SU-DHL-6 (cell line): ENCODE data around the gene FHL1.

ENCODE experiments used
- H2AFZ ChIP-seq: fragments of 200-600 bp; sonication (generic); 2 replicates; pipeline ENCODE4 v1.6.1; 2014; ENCODE audit warnings: low read depth, mild to moderate bottlenecking, moderate library complexity, mixed read lengths, antibody characterized with exemption, low read length; ENCODE audit not compliant: severe bottlenecking
- H3F3A ChIP-seq: fragments of 200-600 bp; shearing (Covaris generic); 2 replicates; pipeline ENCODE4 v1.6.0; 2016; ENCODE audit warnings: antibody characterized with exemption, mild to moderate bottlenecking; ENCODE audit not compliant: insufficient read depth
- H3K27ac ChIP-seq: fragments of 200-600 bp; sonication (generic); 2 replicates; pipeline ENCODE4 v1.5.1; 2016; ENCODE audit warnings: low read depth, mild to moderate bottlenecking, low read length, moderate library complexity, mixed read lengths
- H3K27me3 ChIP-seq: fragments of 200-600 bp; sonication (generic), shearing (Covaris generic); 2 replicates; pipeline ENCODE4 v1.6.0; 2014; ENCODE audit warnings: mild to moderate bottlenecking, low read length
- H3K36me3 ChIP-seq: fragments of 200-600 bp; sonication (generic); 2 replicates; pipeline ENCODE4 v1.6.1; 2014; ENCODE audit warnings: mild to moderate bottlenecking, low read length, mixed read lengths
- H3K4me2 ChIP-seq: fragments of 300-600, 200-600 bp; shearing (Covaris generic), sonication (generic); 2 replicates; pipeline ENCODE4 v1.6.0; 2014; ENCODE audit warnings: low read length, low read depth, mild to moderate bottlenecking; ENCODE audit not compliant: poor library complexity, severe bottlenecking
- H3K4me3 ChIP-seq: fragments of 200-600 bp; sonication (generic); 2 replicates; pipeline ENCODE4 v1.5.1; 2014; ENCODE audit warnings: antibody characterized with exemption, low read length, mild to moderate bottlenecking, mixed read lengths; ENCODE audit not compliant: insufficient read depth, poor library complexity, severe bottlenecking
- H3K79me2 ChIP-seq: fragments of 200-600 bp; sonication (generic); 2 replicates; pipeline ENCODE4 v1.6.1; 2014; ENCODE audit warnings: mild to moderate bottlenecking, low read length, moderate library complexity; ENCODE audit not compliant: insufficient read depth
- H3K9ac ChIP-seq: fragments of 200-600 bp; sonication (generic); 2 replicates; pipeline ENCODE4 v1.7.0; 2014; ENCODE audit warnings: mild to moderate bottlenecking, low read length
- H3K9me2 ChIP-seq: fragments of 200-600 bp; sonication (generic); replicated peaks from 2 replicates; pipeline ENCODE4 v1.6.1; 2014; ENCODE audit warnings: low read length; ENCODE audit not compliant: insufficient read depth
- H3K9me3 ChIP-seq: fragments of 200-600 bp; sonication (generic); 2 replicates; pipeline ENCODE4 v1.6.1; 2014; ENCODE audit warnings: low read length, mixed read lengths; ENCODE audit not compliant: insufficient read depth
- H4K20me1 ChIP-seq: fragments of 200-600 bp; sonication (generic); 2 replicates; pipeline ENCODE4 v1.6.1; 2014; ENCODE audit warnings: low read depth, mild to moderate bottlenecking, antibody characterized with exemption, low read length, moderate library complexity, mixed read lengths
- EZH2phosphoT487 ChIP-seq: fragments of 200-600 bp; sonication (generic), shearing (Covaris generic); conservative IDR thresholded peaks from 2 replicates; pipeline ENCODE4 v1.6.1; 2018; ENCODE audit warnings: mild to moderate bottlenecking, antibody characterized with exemption, low read length, moderate library complexity, mixed read lengths
- TF ChIP-seq, protein P1 (sequence below): fragments of 200-600 bp; sonication (generic); IDR thresholded peaks from one replicate; pipeline ENCODE4 v1.5.1; 2017; ENCODE audit warnings: antibody characterized with exemption, mild to moderate bottlenecking, low read length, moderate library complexity; ENCODE audit not compliant: insufficient read depth, poor library complexity, severe bottlenecking

FHL1 gene

DNA sequence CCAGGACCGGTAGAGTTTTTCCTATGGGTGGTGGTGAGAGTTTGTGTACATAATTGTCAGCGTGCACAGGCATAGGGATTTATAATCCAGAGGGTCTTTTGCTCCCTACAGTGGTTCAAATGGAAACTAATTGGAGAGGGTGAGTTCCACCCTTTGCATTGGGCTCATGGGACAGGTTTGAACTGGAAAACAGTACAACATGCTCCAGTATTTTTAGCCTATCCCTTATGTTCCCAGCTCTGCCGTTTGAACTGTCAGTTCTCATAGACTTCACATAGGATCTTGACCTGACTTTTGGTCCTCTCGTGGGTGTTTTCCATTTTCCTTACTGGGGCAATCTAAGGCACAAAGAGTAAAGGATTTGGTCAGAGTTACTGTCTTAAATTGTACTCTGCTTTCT, 31.8 kb downstream of the FHL1 start:
- TF ChIP-seq EZH2phosphoT487 = no peak
- TF ChIP-seq, protein P1, sequence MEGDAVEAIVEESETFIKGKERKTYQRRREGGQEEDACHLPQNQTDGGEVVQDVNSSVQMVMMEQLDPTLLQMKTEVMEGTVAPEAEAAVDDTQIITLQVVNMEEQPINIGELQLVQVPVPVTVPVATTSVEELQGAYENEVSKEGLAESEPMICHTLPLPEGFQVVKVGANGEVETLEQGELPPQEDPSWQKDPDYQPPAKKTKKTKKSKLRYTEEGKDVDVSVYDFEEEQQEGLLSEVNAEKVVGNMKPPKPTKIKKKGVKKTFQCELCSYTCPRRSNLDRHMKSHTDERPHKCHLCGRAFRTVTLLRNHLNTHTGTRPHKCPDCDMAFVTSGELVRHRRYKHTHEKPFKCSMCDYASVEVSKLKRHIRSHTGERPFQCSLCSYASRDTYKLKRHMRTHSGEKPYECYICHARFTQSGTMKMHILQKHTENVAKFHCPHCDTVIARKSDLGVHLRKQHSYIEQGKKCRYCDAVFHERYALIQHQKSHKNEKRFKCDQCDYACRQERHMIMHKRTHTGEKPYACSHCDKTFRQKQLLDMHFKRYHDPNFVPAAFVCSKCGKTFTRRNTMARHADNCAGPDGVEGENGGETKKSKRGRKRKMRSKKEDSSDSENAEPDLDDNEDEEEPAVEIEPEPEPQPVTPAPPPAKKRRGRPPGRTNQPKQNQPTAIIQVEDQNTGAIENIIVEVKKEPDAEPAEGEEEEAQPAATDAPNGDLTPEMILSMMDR = no peak
- Histone ChIP-seq H4K20me1 (no peaks in the 10 kb centered on the region), H3K4me2 (no peak overlapping the region), H3K27ac (no peak overlapping the region), H3K79me2 (no peaks in the 10 kb centered on the region), H3F3A (no peaks in the 10 kb centered on the region), H3K27me3 (no peaks in the 10 kb centered on the region), H3K9ac (no peak overlapping the region), H3K9me3 (no peaks in the 10 kb centered on the region), H2AFZ (no peak overlapping the region), H3K9me2 (no peaks in the 10 kb centered on the region), H3K36me3 (no peaks in the 10 kb centered on the region), H3K4me3 (no peak overlapping the region)

DNA sequence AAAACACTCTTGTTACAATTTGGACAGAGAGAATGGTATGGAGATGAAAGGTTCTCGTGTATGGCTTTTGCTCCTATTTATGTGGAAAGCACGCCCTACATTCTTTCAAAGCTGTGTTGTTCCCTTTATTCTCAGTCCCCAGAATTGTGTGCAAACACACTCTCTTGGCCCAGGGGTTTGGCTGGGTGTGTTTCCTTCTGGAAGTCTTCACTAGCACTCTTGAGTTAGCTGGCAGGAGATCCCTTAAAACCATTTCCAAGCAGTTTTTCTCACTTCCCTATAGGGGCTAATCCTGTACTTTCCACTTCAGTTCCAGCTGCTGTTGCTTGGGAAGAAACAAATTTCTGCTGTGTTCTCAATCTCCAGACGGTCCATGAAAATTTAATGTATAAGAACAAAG, 35.1 kb downstream of the FHL1 start:
- no peak overlapping the region for H3K27ac ChIP-seq

DNA sequence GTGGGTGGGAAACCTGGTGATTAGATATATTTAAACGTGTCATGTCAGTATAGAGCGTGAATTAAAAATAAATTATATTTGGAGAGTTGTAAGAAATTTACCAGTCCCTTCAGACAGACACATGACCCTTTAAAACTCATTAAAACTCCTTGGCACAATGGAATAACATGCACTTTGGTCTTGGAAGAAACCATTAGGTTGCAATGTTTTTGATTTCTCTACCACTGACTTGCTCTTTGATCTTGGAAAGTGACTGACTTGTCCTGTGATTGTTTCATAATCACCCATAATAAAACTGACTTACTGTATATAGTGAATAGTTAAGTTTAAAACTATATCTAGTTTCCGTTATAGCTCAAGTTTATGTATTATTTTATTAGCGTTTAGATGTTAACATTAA, 35.8 kb downstream of the FHL1 start:
- Histone ChIP-seq H2AFZ (no peak overlapping the region), H3K9ac (no peak overlapping the region), H3K9me2 (no peaks in the 10 kb centered on the region), H4K20me1 (no peaks in the 10 kb centered on the region), H3K27ac (no peak overlapping the region), H3F3A (no peaks in the 10 kb centered on the region), H3K27me3 (no peaks in the 10 kb centered on the region), H3K4me3 (no peak overlapping the region), H3K79me2 (no peaks in the 10 kb centered on the region), H3K4me2 (no peak overlapping the region), H3K9me3 (no peaks in the 10 kb centered on the region), H3K36me3 (no peaks in the 10 kb centered on the region)
- TF ChIP-seq, protein P1 = no peak
- no peak for TF ChIP-seq EZH2phosphoT487

More for the DNA sequence above, 35.1 kb downstream of the FHL1 start:
- Histone ChIP-seq H3K36me3 (no peaks in the 10 kb centered on the region), H3K4me3 (no peak overlapping the region), H4K20me1 (no peaks in the 10 kb centered on the region), H3K9ac (no peak overlapping the region), H3K27me3 (no peaks in the 10 kb centered on the region), H3K9me3 (no peaks in the 10 kb centered on the region), H3F3A (no peaks in the 10 kb centered on the region), H3K4me2 (no peak overlapping the region), H3K9me2 (no peaks in the 10 kb centered on the region), H2AFZ (no peak overlapping the region), H3K79me2 (no peaks in the 10 kb centered on the region)
- TF ChIP-seq EZH2phosphoT487 = no peak
- TF ChIP-seq, protein P1 = no peak
